A549 (cell line): ENCODE results near the gene UQCR11.

Source experiments
- CEBPB ChIP-seq, 2 experiments: fragments of >200 bp in 1 of 2; sonication (Bioruptor Twin) in 1 of 2; formaldehyde crosslinking in 1 of 2; IDR thresholded peaks; 2 replicates each; pipeline ENCODE4 v1.6.1; 2012 to 2016
- CTCF ChIP-seq: fragments of >200 bp; sonication (Bioruptor Twin); formaldehyde crosslinking; IDR thresholded peaks from 3 replicates; pipeline ENCODE4 v1.5.1; 2016
- ESRRA ChIP-seq: fragments of 150-350 bp; IDR thresholded peaks from 2 replicates; pipeline ENCODE4 v1.6.1; 2014; ENCODE audit warnings: mild to moderate bottlenecking, low read length, borderline replicate concordance
- NFE2L2 ChIP-seq: fragments of 150-350 bp; conservative IDR thresholded peaks from 2 replicates; pipeline ENCODE4 v1.6.1; 2014; ENCODE audit warnings: low read length
- POLR2A ChIP-seq: IDR thresholded peaks from 2 replicates; pipeline ENCODE4 v1.6.1; 2012; ENCODE audit warnings: mild to moderate bottlenecking, low read length
- RAD21 ChIP-seq, 2 experiments: fragments of >200 bp in 1 of 2; sonication (Bioruptor Twin) in 1 of 2; formaldehyde crosslinking in 1 of 2; IDR thresholded peaks in 1 of 2; conservative IDR thresholded peaks in 1 of 2; 2 replicates in 1 of 2; 3 replicates in 1 of 2; pipeline ENCODE4 v1.6.1; 2012 to 2018; ENCODE audit warnings: inconsistent platforms in 1 of 2
- RCOR1 ChIP-seq: fragments of 150-350 bp; IDR thresholded peaks from 2 replicates; pipeline ENCODE4 v1.6.1; 2014; ENCODE audit warnings: antibody characterized with exemption, low read length, low read depth
- SMC3 ChIP-seq: fragments of >200 bp; sonication (Bioruptor Twin); formaldehyde crosslinking; IDR thresholded peaks from 3 replicates; pipeline ENCODE4 v1.6.1; 2018; ENCODE audit warnings: inconsistent platforms
- USF2 ChIP-seq: fragments of 450-650 bp; IDR thresholded peaks from 2 replicates; pipeline ENCODE4 v1.6.1; 2014; ENCODE audit warnings: antibody characterized with exemption
- ZFP36 ChIP-seq: fragments of 450-650 bp; IDR thresholded peaks from 2 replicates; pipeline ENCODE4 v1.6.1; 2014; ENCODE audit warnings: borderline replicate concordance; ENCODE audit not compliant: partially characterized antibody
- TF ChIP-seq, protein P1 (sequence below): fragments of 150-350 bp; IDR thresholded peaks from 2 replicates; pipeline ENCODE4 v1.6.1; 2014; ENCODE audit warnings: low read depth, mild to moderate bottlenecking, low read length

GRCh38 chr19:1609680-1610474 is 4.6 kb upstream of the UQCR11 start:
- TF ChIP-seq POLR2A (no peak), ZFP36 (no peak), CTCF (no peak), NFE2L2 (no peak), RCOR1 (no peak), ESRRA (no peak), USF2 (no peak), CEBPB (IDR thresholded peaks at IDR 0.05) (no peak), SMC3 (no peak), RAD21 (conservative IDR thresholded peaks at IDR 0.05 in 1 of 2, IDR thresholded peaks at IDR 0.05 in 1 of 2) (no peak)
- TF ChIP-seq, protein P1, sequence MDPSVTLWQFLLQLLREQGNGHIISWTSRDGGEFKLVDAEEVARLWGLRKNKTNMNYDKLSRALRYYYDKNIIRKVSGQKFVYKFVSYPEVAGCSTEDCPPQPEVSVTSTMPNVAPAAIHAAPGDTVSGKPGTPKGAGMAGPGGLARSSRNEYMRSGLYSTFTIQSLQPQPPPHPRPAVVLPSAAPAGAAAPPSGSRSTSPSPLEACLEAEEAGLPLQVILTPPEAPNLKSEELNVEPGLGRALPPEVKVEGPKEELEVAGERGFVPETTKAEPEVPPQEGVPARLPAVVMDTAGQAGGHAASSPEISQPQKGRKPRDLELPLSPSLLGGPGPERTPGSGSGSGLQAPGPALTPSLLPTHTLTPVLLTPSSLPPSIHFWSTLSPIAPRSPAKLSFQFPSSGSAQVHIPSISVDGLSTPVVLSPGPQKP: no peak
